ENCODE data around the gene BSDC1. TPM values are rescaled to one million over a fixed set of nuclear protein-coding genes. Genes with fewer than 3 reads are reported as not detected.
A peak's percentile ranks its signal among the peaks of the same experiment; 100 is the strongest.
"Not testable (repeated sequence)": the region's sequence is repeated elsewhere in the genome, so short reads cannot be mapped to it uniquely, and the experiment has no call there.

The BSDC1 gene
- total RNA-seq, 1 donor from 2014 or later = 79.0 TPM

GRCh38 chr1:32400876-32401631 lies 6.8 kb upstream of the BSDC1 start:
- H3K27me3 Mint-ChIP-seq (ENCODE audit: unreplicated experiment) = peaks cover 2% of the 10 kb centered on the region
- DNase-seq (ENCODE audit: low spot score) = peak; percentile 83
- TF ChIP-seq, protein P1, sequence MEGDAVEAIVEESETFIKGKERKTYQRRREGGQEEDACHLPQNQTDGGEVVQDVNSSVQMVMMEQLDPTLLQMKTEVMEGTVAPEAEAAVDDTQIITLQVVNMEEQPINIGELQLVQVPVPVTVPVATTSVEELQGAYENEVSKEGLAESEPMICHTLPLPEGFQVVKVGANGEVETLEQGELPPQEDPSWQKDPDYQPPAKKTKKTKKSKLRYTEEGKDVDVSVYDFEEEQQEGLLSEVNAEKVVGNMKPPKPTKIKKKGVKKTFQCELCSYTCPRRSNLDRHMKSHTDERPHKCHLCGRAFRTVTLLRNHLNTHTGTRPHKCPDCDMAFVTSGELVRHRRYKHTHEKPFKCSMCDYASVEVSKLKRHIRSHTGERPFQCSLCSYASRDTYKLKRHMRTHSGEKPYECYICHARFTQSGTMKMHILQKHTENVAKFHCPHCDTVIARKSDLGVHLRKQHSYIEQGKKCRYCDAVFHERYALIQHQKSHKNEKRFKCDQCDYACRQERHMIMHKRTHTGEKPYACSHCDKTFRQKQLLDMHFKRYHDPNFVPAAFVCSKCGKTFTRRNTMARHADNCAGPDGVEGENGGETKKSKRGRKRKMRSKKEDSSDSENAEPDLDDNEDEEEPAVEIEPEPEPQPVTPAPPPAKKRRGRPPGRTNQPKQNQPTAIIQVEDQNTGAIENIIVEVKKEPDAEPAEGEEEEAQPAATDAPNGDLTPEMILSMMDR (IDR thresholded peaks at IDR 0.05; ENCODE audit: unreplicated experiment) = peak; percentile 65
- no peaks in the 10 kb centered on the region for H3K9me3 Mint-ChIP-seq (ENCODE audit: unreplicated experiment)
- no peaks in the 10 kb centered on the region for H3K4me1 Mint-ChIP-seq (ENCODE audit: unreplicated experiment)
- no peak overlapping the region for H3K27ac Mint-ChIP-seq (ENCODE audit: unreplicated experiment)
- H3K4me3 Mint-ChIP-seq (ENCODE audit: unreplicated experiment) = no peak overlapping the region
- H3K36me3 Mint-ChIP-seq (ENCODE audit: low read depth, unreplicated experiment) = no peaks in the 10 kb centered on the region

- H3K36me3 Mint-ChIP-seq (ENCODE audit: low read depth, unreplicated experiment) = peaks cover 2% of the 10 kb centered on the region
- no peaks in the 10 kb centered on the region for H3K9me3 Mint-ChIP-seq (ENCODE audit: unreplicated experiment)
- H3K27me3 Mint-ChIP-seq (ENCODE audit: unreplicated experiment) = peaks cover 2% of the 10 kb centered on the region
- TF ChIP-seq, protein P1 (IDR thresholded peaks at IDR 0.05; ENCODE audit: unreplicated experiment) = no peak
- H3K4me3 Mint-ChIP-seq (ENCODE audit: unreplicated experiment) = no peak overlapping the region
- H3K4me1 Mint-ChIP-seq (ENCODE audit: unreplicated experiment) = peaks cover 3% of the 10 kb centered on the region
- DNase-seq (ENCODE audit: low spot score) = no peak
- H3K27ac Mint-ChIP-seq (ENCODE audit: unreplicated experiment) = peak overlapping the region; percentile 75
These were observed 5.6 kb upstream of the BSDC1 start for GRCh38 chr1:32399843-32400242.

DNA sequence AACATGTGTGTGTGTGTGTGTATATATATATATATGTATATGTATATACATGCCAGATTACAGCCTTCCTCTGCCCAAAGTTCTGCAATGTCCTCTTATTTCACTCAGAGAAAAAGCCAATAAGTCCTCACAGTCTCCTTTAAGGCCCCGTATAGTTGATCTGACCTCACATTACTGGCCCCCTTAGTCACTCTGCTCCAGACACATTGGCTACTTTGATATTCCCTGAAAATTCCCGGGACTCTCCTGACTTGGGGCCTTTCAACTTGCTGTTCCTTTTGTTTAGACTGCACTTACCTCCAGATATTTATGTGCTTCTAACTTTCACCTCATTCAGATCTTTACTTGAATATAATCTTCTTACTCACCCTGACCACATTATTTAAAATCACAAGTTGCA lies 4.2 kb upstream of the BSDC1 start:
- no peak overlapping the region for H3K27ac Mint-ChIP-seq (ENCODE audit: unreplicated experiment)
- peaks cover 12% of the 10 kb centered on the region for H3K36me3 Mint-ChIP-seq (ENCODE audit: low read depth, unreplicated experiment)
- TF ChIP-seq, protein P1 (IDR thresholded peaks at IDR 0.05; ENCODE audit: unreplicated experiment) = no peak
- H3K9me3 Mint-ChIP-seq (ENCODE audit: unreplicated experiment) = no peaks in the 10 kb centered on the region
- H3K27me3 Mint-ChIP-seq (ENCODE audit: unreplicated experiment) = peaks cover 4% of the 10 kb centered on the region
- H3K4me3 Mint-ChIP-seq (ENCODE audit: unreplicated experiment) = no peak overlapping the region
- peaks cover 12% of the 10 kb centered on the region for H3K4me1 Mint-ChIP-seq (ENCODE audit: unreplicated experiment)
- no peak for DNase-seq (ENCODE audit: low spot score)

GRCh38 chr1:32396524-32396923 lies 2.3 kb upstream of the BSDC1 start:
- H3K4me3 Mint-ChIP-seq (ENCODE audit: unreplicated experiment); DNase-seq (ENCODE audit: low spot score); H3K27me3 Mint-ChIP-seq (ENCODE audit: unreplicated experiment); H3K27ac Mint-ChIP-seq (ENCODE audit: unreplicated experiment); H3K9me3 Mint-ChIP-seq (ENCODE audit: unreplicated experiment): not testable (repeated sequence)
- Mint-ChIP-seq H3K36me3 (ENCODE audit: low read depth, unreplicated experiment) (peaks cover 15% of the 10 kb centered on the region), H3K4me1 (ENCODE audit: unreplicated experiment) (peaks cover 20% of the 10 kb centered on the region)

- Mint-ChIP-seq H3K9me3 (ENCODE audit: unreplicated experiment) (no peaks in the 10 kb centered on the region), H3K36me3 (ENCODE audit: low read depth, unreplicated experiment) (peaks cover 15% of the 10 kb centered on the region), H3K27ac (ENCODE audit: unreplicated experiment) (peak overlapping the region; percentile 100)
These were observed 720 bp upstream of the BSDC1 start for GRCh38 chr1:32394890-32395432.

More at GRCh38 chr1:32394890-32395432, 720 bp upstream of the BSDC1 start:
- Mint-ChIP-seq H3K4me1 (ENCODE audit: unreplicated experiment) (peaks cover 20% of the 10 kb centered on the region), H3K27me3 (ENCODE audit: unreplicated experiment) (peaks cover 4% of the 10 kb centered on the region), H3K4me3 (ENCODE audit: unreplicated experiment) (peak overlapping the region; percentile 100)
- DNase-seq (ENCODE audit: low spot score) = no peak
- TF ChIP-seq, protein P1 (IDR thresholded peaks at IDR 0.05; ENCODE audit: unreplicated experiment) = no peak
